Measurements from ENCODE around the gene EXD3.

Gene EXD3

DNA sequence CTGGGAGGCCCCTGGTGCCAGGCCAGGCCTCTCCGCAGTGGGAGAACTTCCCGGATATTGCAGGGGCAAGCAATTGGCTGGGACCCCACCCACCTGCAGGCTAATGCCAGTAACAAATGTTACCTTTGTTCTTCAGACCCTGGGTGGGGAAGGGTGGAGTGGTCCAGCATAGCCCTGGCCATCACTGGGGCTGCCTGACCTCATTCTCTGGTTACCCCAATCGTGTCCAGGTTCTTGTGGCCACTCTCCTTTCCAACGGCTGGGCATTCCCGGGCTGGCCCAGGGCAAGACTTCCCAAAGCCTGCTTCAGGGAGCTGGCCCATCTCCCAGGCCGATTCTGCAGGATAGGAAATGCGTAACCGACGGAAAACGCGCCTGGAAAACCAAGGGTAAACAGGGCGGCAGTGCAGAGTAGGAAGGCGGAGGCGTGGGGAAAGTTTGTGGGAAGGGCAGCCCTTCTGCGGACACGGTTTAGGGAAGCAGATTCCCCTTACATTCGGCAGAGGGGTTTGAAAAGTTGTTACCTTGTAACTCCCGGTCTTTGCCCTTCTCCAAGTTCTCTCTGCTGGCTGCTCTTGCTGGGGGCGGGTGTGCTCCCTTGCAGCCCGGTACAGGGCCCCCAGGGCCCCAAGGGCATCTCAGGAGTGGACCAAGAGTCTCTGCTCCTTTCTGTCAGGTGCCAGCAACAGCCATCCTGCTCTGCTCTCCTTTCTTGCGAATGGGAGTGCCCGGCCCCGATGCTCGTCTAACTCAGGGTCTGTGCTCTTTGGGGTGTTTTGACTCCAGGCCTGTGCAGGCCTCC is 124.4 kb downstream of the EXD3 start:
- H3K4me1 ChIP-seq (ENCODE audit: low read length): 0 out of 2 replicates have a peak, but pooled peaks cover 3% of the 10 kb centered on the region
- H3K4me3 ChIP-seq (ENCODE audit: low read length): no peak overlapping the region
- no peak for DNase-seq
- H3K9me3 ChIP-seq (replicated peaks; ENCODE audit: insufficient read depth, low read length): no peaks in the 10 kb centered on the region
- H3K9me2 ChIP-seq (replicated peaks; ENCODE audit: insufficient read depth, low read length): no peaks in the 10 kb centered on the region
- H3K4me2 ChIP-seq (ENCODE audit: low read depth, low read length): no peak overlapping the region
- TF ChIP-seq EZH2phosphoT487 (IDR thresholded peaks at IDR 0.05; ENCODE audit: low read length) (no peak), EZH2 (optimal IDR thresholded peaks at IDR 0.05; ENCODE audit: low read depth, low read length) (no peak)
- TF ChIP-seq, protein P1, sequence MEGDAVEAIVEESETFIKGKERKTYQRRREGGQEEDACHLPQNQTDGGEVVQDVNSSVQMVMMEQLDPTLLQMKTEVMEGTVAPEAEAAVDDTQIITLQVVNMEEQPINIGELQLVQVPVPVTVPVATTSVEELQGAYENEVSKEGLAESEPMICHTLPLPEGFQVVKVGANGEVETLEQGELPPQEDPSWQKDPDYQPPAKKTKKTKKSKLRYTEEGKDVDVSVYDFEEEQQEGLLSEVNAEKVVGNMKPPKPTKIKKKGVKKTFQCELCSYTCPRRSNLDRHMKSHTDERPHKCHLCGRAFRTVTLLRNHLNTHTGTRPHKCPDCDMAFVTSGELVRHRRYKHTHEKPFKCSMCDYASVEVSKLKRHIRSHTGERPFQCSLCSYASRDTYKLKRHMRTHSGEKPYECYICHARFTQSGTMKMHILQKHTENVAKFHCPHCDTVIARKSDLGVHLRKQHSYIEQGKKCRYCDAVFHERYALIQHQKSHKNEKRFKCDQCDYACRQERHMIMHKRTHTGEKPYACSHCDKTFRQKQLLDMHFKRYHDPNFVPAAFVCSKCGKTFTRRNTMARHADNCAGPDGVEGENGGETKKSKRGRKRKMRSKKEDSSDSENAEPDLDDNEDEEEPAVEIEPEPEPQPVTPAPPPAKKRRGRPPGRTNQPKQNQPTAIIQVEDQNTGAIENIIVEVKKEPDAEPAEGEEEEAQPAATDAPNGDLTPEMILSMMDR (IDR thresholded peaks at IDR 0.05; ENCODE audit: low read length): no peak
- H3K79me2 ChIP-seq (ENCODE audit: low read length): no peaks in the 10 kb centered on the region
- peaks cover 67% of the 10 kb centered on the region for H3K27me3 ChIP-seq (replicated peaks; ENCODE audit: insufficient read depth, low read length)
- H4K20me1 ChIP-seq (ENCODE audit: insufficient read depth, low read length): no peaks in the 10 kb centered on the region
- H2AFZ ChIP-seq (ENCODE audit: low read length): no peak overlapping the region
- no peaks in the 10 kb centered on the region for H3K36me3 ChIP-seq (replicated peaks; ENCODE audit: insufficient read depth, low read length)
- H3K27ac ChIP-seq (ENCODE audit: low read length): no peak overlapping the region
- no peak overlapping the region for H3K9ac ChIP-seq (ENCODE audit: low read length)
- H3F3A ChIP-seq (ENCODE audit: insufficient read depth, low read length): peaks cover 7% of the 10 kb centered on the region; the same call in 1 of the 2 replicates

DNA sequence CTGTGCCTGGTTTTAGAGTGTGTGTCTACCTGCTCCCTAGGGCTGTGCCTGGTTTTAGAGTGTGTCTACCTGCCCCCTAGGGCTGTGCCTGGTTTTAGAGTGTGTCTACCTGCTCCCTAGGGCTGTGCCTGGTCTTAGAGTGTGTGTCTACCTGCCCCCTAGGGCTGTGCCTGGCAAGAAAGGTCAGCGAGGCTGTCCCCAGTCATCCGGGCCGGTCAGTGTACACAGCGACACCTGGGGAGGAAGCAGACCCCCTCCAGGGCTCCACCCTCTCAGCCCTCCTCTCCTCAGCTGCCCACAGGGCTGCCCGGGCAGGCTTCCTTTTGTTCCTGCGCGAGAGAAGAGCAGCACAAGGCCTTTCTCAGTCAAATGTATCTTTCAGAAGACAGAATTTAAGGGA is 125.0 kb downstream of the EXD3 start:
- H3K4me3 ChIP-seq (ENCODE audit: low read length): no peak overlapping the region
- no peaks in the 10 kb centered on the region for H4K20me1 ChIP-seq (ENCODE audit: insufficient read depth, low read length)
- no peak overlapping the region for H3K27ac ChIP-seq (ENCODE audit: low read length)
- H3K9ac ChIP-seq (ENCODE audit: low read length): no peak overlapping the region
- peaks cover 73% of the 10 kb centered on the region for H3K27me3 ChIP-seq (replicated peaks; ENCODE audit: insufficient read depth, low read length)
- no peaks in the 10 kb centered on the region for H3K36me3 ChIP-seq (replicated peaks; ENCODE audit: insufficient read depth, low read length)
- H3K9me3 ChIP-seq (replicated peaks; ENCODE audit: insufficient read depth, low read length): no peaks in the 10 kb centered on the region
- no peak overlapping the region for H2AFZ ChIP-seq (ENCODE audit: low read length)
- no peak for DNase-seq
- no peak for TF ChIP-seq EZH2 (optimal IDR thresholded peaks at IDR 0.05; ENCODE audit: low read depth, low read length)
- no peak for TF ChIP-seq EZH2phosphoT487 (IDR thresholded peaks at IDR 0.05; ENCODE audit: low read length)
- TF ChIP-seq, protein P1 (IDR thresholded peaks at IDR 0.05; ENCODE audit: low read length): no peak
- 0 out of 2 replicates have a peak, but pooled peaks cover 3% of the 10 kb centered on the region for H3K4me1 ChIP-seq (ENCODE audit: low read length)
- H3K9me2 ChIP-seq (replicated peaks; ENCODE audit: insufficient read depth, low read length): no peaks in the 10 kb centered on the region
- H3K4me2 ChIP-seq (ENCODE audit: low read depth, low read length): no peak overlapping the region
- no peaks in the 10 kb centered on the region for H3K79me2 ChIP-seq (ENCODE audit: low read length)
- H3F3A ChIP-seq (ENCODE audit: insufficient read depth, low read length): peaks cover 5% of the 10 kb centered on the region; the same call in 1 of the 2 replicates

- H3K27ac ChIP-seq (ENCODE audit: low read length): no peak overlapping the region
- H3K36me3 ChIP-seq (replicated peaks; ENCODE audit: insufficient read depth, low read length): no peaks in the 10 kb centered on the region
- H3K4me2 ChIP-seq (ENCODE audit: low read depth, low read length): no peak overlapping the region
- H3K4me3 ChIP-seq (ENCODE audit: low read length): no peak overlapping the region
- no peak overlapping the region for H2AFZ ChIP-seq (ENCODE audit: low read length)
- H3K27me3 ChIP-seq (replicated peaks; ENCODE audit: insufficient read depth, low read length): peaks cover 82% of the 10 kb centered on the region
- H3K79me2 ChIP-seq (ENCODE audit: low read length): no peaks in the 10 kb centered on the region
- no peaks in the 10 kb centered on the region for H3F3A ChIP-seq (ENCODE audit: insufficient read depth, low read length)
- TF ChIP-seq, protein P1 (IDR thresholded peaks at IDR 0.05; ENCODE audit: low read length): no peak
- TF ChIP-seq EZH2 (optimal IDR thresholded peaks at IDR 0.05; ENCODE audit: low read depth, low read length) (no peak), EZH2phosphoT487 (IDR thresholded peaks at IDR 0.05; ENCODE audit: low read length) (no peak)
- H3K4me1 ChIP-seq (ENCODE audit: low read length): 0 out of 2 replicates have a peak, but pooled peaks cover 3% of the 10 kb centered on the region
- no peaks in the 10 kb centered on the region for H3K9me2 ChIP-seq (replicated peaks; ENCODE audit: insufficient read depth, low read length)
- H3K9me3 ChIP-seq (replicated peaks; ENCODE audit: insufficient read depth, low read length): no peaks in the 10 kb centered on the region
- no peak overlapping the region for H3K9ac ChIP-seq (ENCODE audit: low read length)
- H4K20me1 ChIP-seq (ENCODE audit: insufficient read depth, low read length): no peaks in the 10 kb centered on the region
- DNase-seq: no peak
Measured at GRCh38 chr9:137296670-137297664, 126.0 kb downstream of the EXD3 start.
